IMR-90 (cell line): ENCODE measurements around the gene TNFAIP8L1. TPM values are rescaled to one million over a fixed set of nuclear protein-coding genes. Genes with fewer than 3 reads are reported as not detected.

Source experiments
- ATAC-seq: fragments of 200-7000 bp; cut with Tn5 transposase; 2 replicates; pipeline ENCODE4 v1.9.1; 2020; ENCODE audit warnings: low read depth, mild to moderate bottlenecking, moderate library complexity
- BruUV-seq: library from RNA; stranded (reverse); fragments of 400-500 nt; replicated peaks from 2 replicates; lab custom pipeline; 2021; lab: Mats Ljungman, UMichigan
- CTCF ChIA-PET: fragments of 300-600 bp; formaldehyde crosslinking; extraction: SDS; loops from one replicate; lab custom pipeline; 2021; ENCODE audit warnings: antibody characterized with exemption; lab: Yijun Ruan, JAX
- POLR2A ChIA-PET: fragments of 300-600 bp; sonication (Branson Sonifier 250); formaldehyde crosslinking; loops from one replicate; lab custom pipeline; 2022; ENCODE audit warnings: antibody characterized with exemption; ENCODE audit not compliant: unreplicated experiment; lab: Charles Lee
- DNase-seq: peaks from one replicate; pipeline ENCODE4 v3.0.0; 2013
- H2AFZ ChIP-seq: replicated peaks from 2 replicates; pipeline ENCODE3; 2013; ENCODE audit warnings: low read length, mild to moderate bottlenecking; ENCODE audit not compliant: poor library complexity
- H2AK5ac ChIP-seq: 2 replicates; pipeline ENCODE4 v1.6.1; 2013; ENCODE audit warnings: low read depth, low read length, inconsistent platforms
- H2AK9ac ChIP-seq: replicated peaks from 2 replicates; pipeline ENCODE3; 2013; ENCODE audit warnings: mild to moderate bottlenecking, low read depth, low read length, moderate library complexity; ENCODE audit not compliant: poor library complexity
- H2BK120ac ChIP-seq: 2 replicates; pipeline ENCODE4 v1.6.1; 2013; ENCODE audit warnings: low read depth, low read length, inconsistent platforms
- H2BK15ac ChIP-seq: 3 replicates; pipeline ENCODE4 v1.6.1; 2013; ENCODE audit warnings: low read depth, low read length, inconsistent platforms
- H2BK20ac ChIP-seq: 2 replicates; pipeline ENCODE4 v1.6.1; 2013; ENCODE audit warnings: low read depth, mild to moderate bottlenecking, inconsistent platforms, low read length, moderate library complexity
- H2BK5ac ChIP-seq: 2 replicates; pipeline ENCODE4 v1.6.1; 2013; ENCODE audit warnings: mild to moderate bottlenecking, low read depth, low read length, inconsistent platforms; ENCODE audit not compliant: poor library complexity, severe bottlenecking
- H3K14ac ChIP-seq: replicated peaks from 2 replicates; pipeline ENCODE4 v1.6.1; 2013; ENCODE audit warnings: low read depth, low read length, inconsistent platforms
- H3K18ac ChIP-seq: 2 replicates; pipeline ENCODE4 v1.6.1; 2013; ENCODE audit warnings: low read depth, low read length, control low read depth
- H3K23ac ChIP-seq: 2 replicates; pipeline ENCODE4 v1.6.1; 2013; ENCODE audit warnings: low read depth, low read length, inconsistent platforms
- H3K27ac ChIP-seq: 2 replicates; pipeline ENCODE4 v1.5.1; 2013; ENCODE audit warnings: mild to moderate bottlenecking, control low read depth, low read length; ENCODE audit not compliant: insufficient read depth
- H3K27me3 ChIP-seq: 2 replicates; pipeline ENCODE4 v1.6.1; 2013; ENCODE audit warnings: low read length; ENCODE audit not compliant: control insufficient read depth, insufficient read depth
- H3K36me3 ChIP-seq: 2 replicates; pipeline ENCODE4 v1.6.1; 2013; ENCODE audit warnings: low read length, mixed read lengths; ENCODE audit not compliant: control insufficient read depth, insufficient read depth
- H3K4ac ChIP-seq: 2 replicates; pipeline ENCODE4 v1.6.1; 2013; ENCODE audit warnings: low read depth, low read length, inconsistent platforms
- H3K4me1 ChIP-seq: 2 replicates; pipeline ENCODE4 v1.6.1; 2013; ENCODE audit warnings: low read length, mixed read lengths; ENCODE audit not compliant: control insufficient read depth, insufficient read depth
- H3K4me2 ChIP-seq: 2 replicates; pipeline ENCODE4 v1.6.1; 2013; ENCODE audit warnings: low read depth, mild to moderate bottlenecking, control low read depth, low read length, moderate library complexity
- H3K4me3 ChIP-seq: 2 replicates; pipeline ENCODE4 v1.5.1; 2013; ENCODE audit warnings: low read depth, mild to moderate bottlenecking, control low read depth, low read length, moderate library complexity; ENCODE audit not compliant: insufficient read depth
- H3K56ac ChIP-seq: 2 replicates; pipeline ENCODE4 v1.6.1; 2013; ENCODE audit warnings: low read length, inconsistent platforms; ENCODE audit not compliant: insufficient read depth; ENCODE audit errors: extremely low read depth
- H3K79me1 ChIP-seq, 2 experiments: 2 replicates each; pipeline ENCODE4 v1.6.1; 2013; ENCODE audit warnings: low read length in 2 of 2, inconsistent platforms in 1 of 2, low read depth in 1 of 2
- H3K9ac ChIP-seq: 2 replicates; pipeline ENCODE4 v1.6.1; 2013; ENCODE audit warnings: low read depth, low read length, control low read depth
- H3K9me1 ChIP-seq: 2 replicates; pipeline ENCODE4 v1.6.1; 2013; ENCODE audit warnings: low read length, inconsistent platforms; ENCODE audit not compliant: insufficient read depth
- H3K9me3 ChIP-seq: 2 replicates; pipeline ENCODE4 v1.6.1; 2013; ENCODE audit warnings: low read length; ENCODE audit not compliant: control insufficient read depth, insufficient read depth
- H4K20me1 ChIP-seq: 2 replicates; pipeline ENCODE4 v1.6.1; 2013; ENCODE audit warnings: low read length, inconsistent platforms; ENCODE audit not compliant: insufficient read depth
- H4K5ac ChIP-seq: 2 replicates; pipeline ENCODE4 v1.6.1; 2013; ENCODE audit warnings: mild to moderate bottlenecking, low read depth, low read length, control low read depth
- H4K8ac ChIP-seq, 2 experiments: 2 replicates each; pipeline ENCODE4 v1.6.1; 2013; ENCODE audit warnings: low read depth in 2 of 2, low read length in 2 of 2, control low read depth in 1 of 2, inconsistent platforms in 1 of 2
- H4K91ac ChIP-seq: 2 replicates; pipeline ENCODE4 v1.6.1; 2013; ENCODE audit warnings: low read depth, low read length, inconsistent platforms; ENCODE audit not compliant: insufficient read depth
- CHD1 ChIP-seq: IDR thresholded peaks from 2 replicates; pipeline ENCODE4 v1.6.1; 2012; ENCODE audit warnings: low read depth, low read length, improper control_type of control experiment
- CTCF ChIP-seq: conservative IDR thresholded peaks from 2 replicates; pipeline ENCODE4 v1.5.1; 2012; ENCODE audit warnings: mild to moderate bottlenecking, low read depth, low read length, improper control_type of control experiment
- NFE2L2 ChIP-seq: fragments of 150-350 bp; IDR thresholded peaks from 2 replicates; pipeline ENCODE4 v1.6.1; 2016; ENCODE audit warnings: low read depth, mild to moderate bottlenecking, low read length
- RAD21 ChIP-seq: IDR thresholded peaks from 2 replicates; pipeline ENCODE4 v1.6.1; 2012; ENCODE audit warnings: low read length, improper control_type of control experiment
- RFX5 ChIP-seq: IDR thresholded peaks from 2 replicates; pipeline ENCODE4 v1.8.0; 2012; ENCODE audit warnings: low read depth, mild to moderate bottlenecking, low read length, moderate library complexity
- USF2 ChIP-seq: fragments of 150-350 bp; IDR thresholded peaks from 2 replicates; pipeline ENCODE4 v1.6.1; 2017; ENCODE audit warnings: mild to moderate bottlenecking, antibody characterized with exemption, low read length, low read depth
- WGBS, 2 experiments: methylation state at CpG; one replicate each; pipeline versions ENCODE4 v1.1.5 to v1.1.7; 2013; ENCODE audit warnings: missing lambda C conversion rate in 2 of 2; ENCODE audit not compliant: insufficient read length in 1 of 2; ENCODE audit errors: extremely low coverage in 2 of 2; 5-methylcytosine and 5-hydroxymethylcytosine counted together
- dilution Hi-C: fragments of 300-500 bp; cut with HindIII; formaldehyde crosslinking; loops from one replicate; pipeline ENCODE4 v1.14.3; 2018; ENCODE audit warnings: low sequenced_read_pairs; ENCODE audit not compliant: unreplicated experiment
- in situ Hi-C: fragments of 300-500 bp; cut with MboI; formaldehyde crosslinking; loops from 3 replicates; pipeline ENCODE4 v1.14.3; 2019; ENCODE audit warnings: low sequenced_read_pairs, inconsistent platforms, mixed read lengths
- intact Hi-C: fragments of 100-400 bp; cut with micrococcal nuclease; formaldehyde crosslinking; loops from 2 replicates; pipeline ENCODE4 v1.10.0; 2022
- polyA plus RNA-seq, 3 experiments: library from polyadenylated mRNA; depleted of rRNA; stranded (reverse); fragments of >200 nt; gene quantifications; 2 replicates each; pipeline ENCODE4 v1.2.3, GENCODE V29; 2012; ENCODE audit warnings: low replicate concordance in 1 of 3
- total RNA-seq: library from RNA; depleted of rRNA; stranded (reverse); fragments of >200 nt; gene quantifications from 2 replicates; pipeline ENCODE4 v1.2.3, GENCODE V29; 2012
- TF ChIP-seq, protein P1 (sequence below): fragments of 150-350 bp; IDR thresholded peaks from 2 replicates; pipeline ENCODE4 v1.6.1; 2016; ENCODE audit warnings: low read depth, mild to moderate bottlenecking, low read length, moderate library complexity, borderline replicate concordance

The TNFAIP8L1 gene
- total and polyA plus RNA-seq, 2 of the 4 experiments (the other 2 are of a cell fraction) = 2.5 to 6.0 TPM

- Histone ChIP-seq H3K27me3 (peaks cover 40% of the 10 kb centered on the region), H3K56ac (no peak overlapping the region), H2BK5ac (no peak overlapping the region), H3K4me2 (no peak overlapping the region), H3K9me1 (no peaks in the 10 kb centered on the region), H4K8ac (no peak overlapping the region), H4K91ac (no peak overlapping the region), H2AK5ac (no peak overlapping the region), H2BK20ac (no peak overlapping the region), H3K4me3 (no peak overlapping the region), H4K5ac (no peak overlapping the region), H3K36me3 (no peaks in the 10 kb centered on the region), H2BK120ac (no peak overlapping the region), H3K79me1 (no peaks in the 10 kb centered on the region), H3K18ac (no peak overlapping the region), H3K23ac (no peak overlapping the region), H2BK15ac (no peak overlapping the region), H3K9ac (no peak overlapping the region), H3K4me1 (peaks cover 3% of the 10 kb centered on the region; the same call in 1 of the 2 replicates), H3K4ac (no peak overlapping the region), H3K14ac (no peak overlapping the region), H3K27ac (no peak overlapping the region), H2AFZ (no peak overlapping the region), H3K9me3 (no peaks in the 10 kb centered on the region), H2AK9ac (no peak overlapping the region), H4K20me1 (no peaks in the 10 kb centered on the region)
- WGBS, 2 experiments = no CpG with 5 or more reads among the region's 10 CpGs
- CTCF ChIA-PET = no interaction called here
- TF ChIP-seq NFE2L2 (no peak), USF2 (no peak), CHD1 (no peak), RFX5 (no peak), CTCF (no peak), RAD21 (no peak)
- TF ChIP-seq, protein P1, sequence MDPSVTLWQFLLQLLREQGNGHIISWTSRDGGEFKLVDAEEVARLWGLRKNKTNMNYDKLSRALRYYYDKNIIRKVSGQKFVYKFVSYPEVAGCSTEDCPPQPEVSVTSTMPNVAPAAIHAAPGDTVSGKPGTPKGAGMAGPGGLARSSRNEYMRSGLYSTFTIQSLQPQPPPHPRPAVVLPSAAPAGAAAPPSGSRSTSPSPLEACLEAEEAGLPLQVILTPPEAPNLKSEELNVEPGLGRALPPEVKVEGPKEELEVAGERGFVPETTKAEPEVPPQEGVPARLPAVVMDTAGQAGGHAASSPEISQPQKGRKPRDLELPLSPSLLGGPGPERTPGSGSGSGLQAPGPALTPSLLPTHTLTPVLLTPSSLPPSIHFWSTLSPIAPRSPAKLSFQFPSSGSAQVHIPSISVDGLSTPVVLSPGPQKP = no peak
- BruUV-seq = no TSS peak
- ATAC-seq (no peak), DNase-seq (no peak)
- in situ Hi-C loops (no loop called here), intact Hi-C loops (no loop called here), dilution Hi-C loops (no loop called here)
- POLR2A ChIA-PET = no interaction called here
These were observed 39.2 kb upstream of the TNFAIP8L1 start for GRCh38 chr19:4600082-4600481.
